Uterus (tissue), 2 donors: ENCODE results near the gene IL21R.

Experiments used
- POLR2A ChIP-seq, 2 donors: fragments of 450-650 bp; IDR thresholded peaks; one replicate each; pipeline ENCODE4 v1.6.1; 2016; ENCODE audit warnings: antibody characterized with exemption in 2 of 2, mild to moderate bottlenecking in 1 of 2, moderate library complexity in 1 of 2
- TF ChIP-seq, protein P1 (sequence below), 4 experiments: fragments of 200-600 bp in 2 of 4; fragments of 450-650 bp in 2 of 4; sonication (generic) in 2 of 4; IDR thresholded peaks; one replicate each; pipeline ENCODE4 v1.5.1; 2016 to 2019; ENCODE audit warnings: antibody characterized with exemption in 4 of 4, mild to moderate bottlenecking in 2 of 4, moderate library complexity in 1 of 4

DNA sequence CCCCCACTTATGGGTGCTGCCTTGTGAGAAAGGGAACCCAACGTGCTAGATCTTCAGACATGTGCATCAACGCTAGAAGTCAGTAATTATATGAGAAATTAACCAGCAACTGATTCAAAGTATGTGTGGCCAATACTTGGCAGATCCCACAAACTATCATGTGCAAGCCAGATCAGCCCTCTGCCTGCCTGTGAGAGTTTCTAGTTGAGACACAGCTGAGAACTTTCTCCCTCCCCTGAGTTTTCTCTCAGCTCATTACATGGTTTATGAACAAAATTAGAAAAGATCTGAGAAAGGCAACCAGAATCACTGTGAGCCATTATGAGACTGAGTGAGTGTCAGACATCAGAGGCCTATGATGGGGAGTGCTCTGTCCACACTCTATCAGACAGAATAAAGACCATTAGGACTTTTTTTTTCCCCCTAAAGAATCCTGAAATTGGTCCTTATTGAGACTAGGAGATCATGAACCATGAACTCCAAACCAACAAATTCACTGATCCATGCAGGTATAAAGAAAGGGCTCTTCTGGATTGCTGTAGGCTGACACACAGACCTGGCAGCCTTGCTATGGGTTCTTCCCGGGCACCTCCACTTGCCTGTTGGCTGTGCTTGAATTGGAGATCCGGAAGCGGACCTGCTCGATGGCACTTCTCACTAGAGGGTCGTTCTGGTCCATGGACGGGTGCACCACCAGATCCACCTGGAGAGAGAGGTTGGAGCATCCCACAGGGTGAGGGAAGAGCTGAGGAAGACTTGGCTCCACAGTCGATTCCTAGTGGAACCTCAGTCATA, 96.3 kb downstream of the IL21R start:
- TF ChIP-seq, protein P1, sequence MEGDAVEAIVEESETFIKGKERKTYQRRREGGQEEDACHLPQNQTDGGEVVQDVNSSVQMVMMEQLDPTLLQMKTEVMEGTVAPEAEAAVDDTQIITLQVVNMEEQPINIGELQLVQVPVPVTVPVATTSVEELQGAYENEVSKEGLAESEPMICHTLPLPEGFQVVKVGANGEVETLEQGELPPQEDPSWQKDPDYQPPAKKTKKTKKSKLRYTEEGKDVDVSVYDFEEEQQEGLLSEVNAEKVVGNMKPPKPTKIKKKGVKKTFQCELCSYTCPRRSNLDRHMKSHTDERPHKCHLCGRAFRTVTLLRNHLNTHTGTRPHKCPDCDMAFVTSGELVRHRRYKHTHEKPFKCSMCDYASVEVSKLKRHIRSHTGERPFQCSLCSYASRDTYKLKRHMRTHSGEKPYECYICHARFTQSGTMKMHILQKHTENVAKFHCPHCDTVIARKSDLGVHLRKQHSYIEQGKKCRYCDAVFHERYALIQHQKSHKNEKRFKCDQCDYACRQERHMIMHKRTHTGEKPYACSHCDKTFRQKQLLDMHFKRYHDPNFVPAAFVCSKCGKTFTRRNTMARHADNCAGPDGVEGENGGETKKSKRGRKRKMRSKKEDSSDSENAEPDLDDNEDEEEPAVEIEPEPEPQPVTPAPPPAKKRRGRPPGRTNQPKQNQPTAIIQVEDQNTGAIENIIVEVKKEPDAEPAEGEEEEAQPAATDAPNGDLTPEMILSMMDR (IDR thresholded peaks at IDR 0.05) = no peak
- no peak for TF ChIP-seq POLR2A (IDR thresholded peaks at IDR 0.05)
